DND-41 (cell line): Measurements from ENCODE around the gene PPM1N.

Experiments used
- ATAC-seq: fragments of 200-7000 bp; cut with Tn5 transposase; 3 replicates; pipeline ENCODE4 v1.9.1; 2021; ENCODE audit warnings: low read depth; ENCODE audit not compliant: insufficient read depth
- DNase-seq: peaks from one replicate; pipeline ENCODE4 v3.0.0-alpha.2; 2020
- H2AFZ ChIP-seq: 2 replicates; pipeline ENCODE4 v1.6.0; 2012; ENCODE audit warnings: low read depth, low read length
- H3K27ac ChIP-seq: 2 replicates; pipeline ENCODE4 v1.5.1; 2012; ENCODE audit warnings: low read length, inconsistent platforms
- H3K27me3 ChIP-seq: fragments of 200-600 bp; sonication (generic); 2 replicates; pipeline ENCODE4 v1.6.0; 2012; ENCODE audit warnings: low read length, mild to moderate bottlenecking, inconsistent platforms; ENCODE audit not compliant: insufficient read depth, poor library complexity
- H3K36me3 ChIP-seq: 2 replicates; pipeline ENCODE4 v1.5.1; 2012; ENCODE audit warnings: low read length, inconsistent platforms; ENCODE audit not compliant: insufficient read depth
- H3K4me1 ChIP-seq: 2 replicates; pipeline ENCODE4 v1.5.1; 2012; ENCODE audit warnings: mild to moderate bottlenecking, low read length; ENCODE audit not compliant: insufficient read depth
- H3K4me2 ChIP-seq: 2 replicates; pipeline ENCODE4 v1.6.0; 2012; ENCODE audit warnings: mild to moderate bottlenecking, moderate library complexity, low read length, inconsistent platforms; ENCODE audit not compliant: insufficient read depth
- H3K4me3 ChIP-seq, 2 experiments: fragments of 200-600 bp in 1 of 2; shearing (Covaris generic) in 1 of 2; 2 replicates each; pipeline ENCODE4 v1.5.1; 2012 to 2016; ENCODE audit warnings: inconsistent platforms in 2 of 2, low read length in 2 of 2, mild to moderate bottlenecking in 2 of 2, low read depth in 1 of 2, moderate library complexity in 1 of 2
- H3K79me2 ChIP-seq: 2 replicates; pipeline ENCODE4 v1.6.0; 2012; ENCODE audit warnings: low read length, inconsistent platforms; ENCODE audit not compliant: insufficient read depth
- H3K9ac ChIP-seq: 2 replicates; pipeline ENCODE4 v1.6.0; 2012; ENCODE audit warnings: low read depth, mild to moderate bottlenecking, inconsistent platforms, low read length, moderate library complexity
- H3K9me3 ChIP-seq: 2 replicates; pipeline ENCODE4 v1.5.1; 2012; ENCODE audit warnings: low read length, moderate library complexity, mild to moderate bottlenecking, inconsistent platforms; ENCODE audit not compliant: insufficient read depth, severe bottlenecking
- H4K20me1 ChIP-seq: 2 replicates; pipeline ENCODE4 v1.6.0; 2012; ENCODE audit warnings: low read length; ENCODE audit not compliant: insufficient read depth
- CTCF ChIP-seq: IDR thresholded peaks from 2 replicates; pipeline ENCODE4 v1.5.1; 2012; ENCODE audit warnings: borderline replicate concordance, low read length, moderate library complexity, mild to moderate bottlenecking; ENCODE audit not compliant: poor library complexity, severe bottlenecking; ENCODE audit errors: extremely low read depth
- EZH2 ChIP-seq: IDR thresholded peaks from 3 replicates; pipeline ENCODE4 v1.6.1; 2012; ENCODE audit warnings: borderline replicate concordance, low read depth, mild to moderate bottlenecking, moderate library complexity, low read length, inconsistent platforms; ENCODE audit not compliant: severe bottlenecking

Gene PPM1N

GRCh38 chr19:45472563-45473366 is 25.5 kb upstream of the PPM1N start:
- peaks cover 9% of the 10 kb centered on the region for H4K20me1 ChIP-seq
- H3K79me2 ChIP-seq = no peaks in the 10 kb centered on the region
- H3K27me3 ChIP-seq = peaks cover 7% of the 10 kb centered on the region
- no peaks in the 10 kb centered on the region for H3K9me3 ChIP-seq
- H3K4me1 ChIP-seq = peaks cover 35% of the 10 kb centered on the region
- ATAC-seq = no peak
- no peak for DNase-seq
- no peak for TF ChIP-seq EZH2
- no peak for TF ChIP-seq CTCF
- no peak overlapping the region for H3K9ac ChIP-seq
- H2AFZ ChIP-seq = no peak overlapping the region
- H3K4me2 ChIP-seq = no peak overlapping the region
- H3K36me3 ChIP-seq = no peaks in the 10 kb centered on the region
- no peak overlapping the region for H3K4me3 ChIP-seq
- H3K27ac ChIP-seq = no peak overlapping the region

GRCh38 chr19:45473367-45473681 is 24.9 kb upstream of the PPM1N start:
- Histone ChIP-seq H3K9me3 (no peaks in the 10 kb centered on the region), H3K4me3 (no peak overlapping the region), H3K36me3 (no peaks in the 10 kb centered on the region), H4K20me1 (peaks cover 5% of the 10 kb centered on the region), H3K79me2 (no peaks in the 10 kb centered on the region), H3K9ac (no peak overlapping the region), H3K4me1 (peaks cover 35% of the 10 kb centered on the region), H3K4me2 (no peak overlapping the region), H2AFZ (no peak overlapping the region), H3K27me3 (peaks cover 3% of the 10 kb centered on the region), H3K27ac (no peak overlapping the region)
- DNase-seq (no peak), ATAC-seq (no peak)
- TF ChIP-seq EZH2 = no peak
- no peak for TF ChIP-seq CTCF

- no peak for ATAC-seq
- H4K20me1 ChIP-seq = no peaks in the 10 kb centered on the region; the same call in 1 of the 2 replicates
Measured at GRCh38 chr19:45473682-45474605, 24.3 kb upstream of the PPM1N start.

More at GRCh38 chr19:45473682-45474605, 24.3 kb upstream of the PPM1N start:
- Histone ChIP-seq H2AFZ (no peak overlapping the region), H3K4me1 (peaks cover 34% of the 10 kb centered on the region), H3K4me3 (no peak overlapping the region), H3K36me3 (no peaks in the 10 kb centered on the region), H3K27ac (no peak overlapping the region), H3K27me3 (peaks cover 2% of the 10 kb centered on the region), H3K9me3 (no peaks in the 10 kb centered on the region), H3K9ac (no peak overlapping the region), H3K4me2 (no peak overlapping the region), H3K79me2 (no peaks in the 10 kb centered on the region)
- TF ChIP-seq EZH2 (no peak), CTCF (no peak)
- no peak for DNase-seq
